B cell (primary cell): ENCODE data around the gene MOB3A.

Source experiments
- CTCF ChIP-seq: fragments of 200-600 bp; IDR thresholded peaks from one replicate; pipeline ENCODE4 v1.8.0; 2022; ENCODE audit warnings: antibody characterized with exemption, mild to moderate bottlenecking
- EZH2 ChIP-seq: IDR thresholded peaks from 2 replicates; pipeline ENCODE4 v1.6.1; 2012; ENCODE audit warnings: borderline replicate concordance, low read depth, mild to moderate bottlenecking, moderate library complexity, low read length; ENCODE audit not compliant: insufficient read depth, poor library complexity, severe bottlenecking

GRCh38 chr19:2062770-2063169, 33.4 kb downstream of the MOB3A start:
- TF ChIP-seq CTCF (no peak), EZH2 (no peak)
